HG03025 (cell line): ENCODE data around the gene SUCO.
"Not testable (repeated sequence)": the region's sequence is repeated elsewhere in the genome, so short reads cannot be mapped to it uniquely, and the experiment has no call there.

Experiments
- ATAC-seq: cut with Tn5 transposase; IDR thresholded peaks from one replicate; pipeline ENCODE4 v1.9.1; 2021; ENCODE audit warnings: mild to moderate bottlenecking, moderate library complexity; ENCODE audit not compliant: unreplicated experiment, low FRiP score

The SUCO gene

GRCh38 chr1:172601046-172601630 is 68.2 kb downstream of the SUCO start:
- no peak for ATAC-seq

GRCh38 chr1:172602706-172603105 is 69.8 kb downstream of the SUCO start:
- no peak for ATAC-seq

- no peak for ATAC-seq
Observed at GRCh38 chr1:172603816-172604215, 70.9 kb downstream of the SUCO start.

GRCh38 chr1:172605641-172606040 is 72.7 kb downstream of the SUCO start:
- no peak for ATAC-seq

GRCh38 chr1:172607145-172607544 is 74.2 kb downstream of the SUCO start:
- no peak for ATAC-seq

GRCh38 chr1:172608098-172608601 is 75.2 kb downstream of the SUCO start:
- ATAC-seq, result no peak

GRCh38 chr1:172609528-172609927 is 76.6 kb downstream of the SUCO start:
- ATAC-seq, result no peak

- ATAC-seq, result no peak
Observed at GRCh38 chr1:172612478-172612877, 79.5 kb downstream of the SUCO start.

- no peak for ATAC-seq
Observed at GRCh38 chr1:172613294-172613693, 80.3 kb downstream of the SUCO start.

GRCh38 chr1:172616195-172616594 is 83.2 kb downstream of the SUCO start:
- ATAC-seq, result no peak

- ATAC-seq, result no peak
Observed at GRCh38 chr1:172616636-172617035, 83.7 kb downstream of the SUCO start.

GRCh38 chr1:172620603-172621002 is 87.7 kb downstream of the SUCO start:
- not testable (repeated sequence) for ATAC-seq

GRCh38 chr1:172622541-172622940 is 89.6 kb downstream of the SUCO start:
- no peak for ATAC-seq

GRCh38 chr1:172623748-172624147 is 90.8 kb downstream of the SUCO start:
- ATAC-seq, result no peak

GRCh38 chr1:172626845-172627244 is 93.9 kb downstream of the SUCO start:
- no peak for ATAC-seq

- ATAC-seq, result no peak
Observed at GRCh38 chr1:172627702-172628101, 94.8 kb downstream of the SUCO start.

GRCh38 chr1:172628401-172628800 is 95.5 kb downstream of the SUCO start:
- no peak for ATAC-seq

GRCh38 chr1:172629170-172629569 is 96.2 kb downstream of the SUCO start:
- no peak for ATAC-seq

GRCh38 chr1:172629638-172630037 is 96.7 kb downstream of the SUCO start:
- no peak for ATAC-seq

GRCh38 chr1:172630056-172630818 is 97.3 kb downstream of the SUCO start:
- ATAC-seq, result no peak

GRCh38 chr1:172630868-172631267 is 97.9 kb downstream of the SUCO start:
- no peak for ATAC-seq

- no peak for ATAC-seq
Observed at GRCh38 chr1:172637522-172637921, 104.6 kb downstream of the SUCO start.
